NCI-H2081 (cell line): ENCODE results near the gene AGTRAP.

ENCODE experiments used
- DNase-seq, 2 experiments: peaks; one replicate each; lab custom pipeline; 2025; lab: John Stamatoyannopoulos, UW

The AGTRAP gene

DNA sequence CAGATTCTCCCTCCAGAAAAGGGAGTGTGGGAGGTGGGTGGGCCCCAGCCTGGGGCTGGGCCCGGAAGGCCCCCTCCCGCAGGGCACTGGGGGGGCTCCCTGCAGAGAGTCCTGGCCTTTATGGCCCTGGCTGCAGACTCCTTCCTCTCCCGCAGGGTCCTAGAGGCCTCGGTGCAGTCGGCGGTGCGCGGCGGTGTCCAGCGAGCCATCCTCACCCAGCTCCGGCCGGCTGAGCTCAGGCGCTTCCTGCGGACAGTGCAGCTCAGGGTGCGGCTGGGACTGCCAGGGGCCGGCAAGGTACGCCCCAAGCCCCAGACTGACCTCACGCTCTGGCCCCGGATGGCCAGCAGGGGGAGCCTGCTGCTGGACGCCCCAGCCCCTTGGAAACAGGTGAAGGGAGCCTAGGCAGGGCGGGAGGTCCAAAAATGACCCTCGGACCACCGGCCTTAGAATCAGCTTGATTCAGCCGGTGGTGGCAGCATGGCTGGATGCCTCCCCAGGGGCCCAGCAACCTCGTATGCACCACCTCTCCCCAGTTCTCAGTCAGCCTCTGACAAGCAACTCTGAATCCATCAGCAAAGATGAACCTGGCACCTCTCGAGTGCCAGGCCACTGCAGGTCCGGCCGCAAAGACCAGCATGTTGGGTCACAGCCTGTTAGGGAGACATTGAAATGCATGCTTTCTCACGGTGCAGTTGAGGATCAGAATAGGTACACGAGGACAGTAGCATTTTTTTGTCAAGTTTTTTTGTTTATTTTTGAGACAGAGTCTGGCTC is 49.2 kb downstream of the AGTRAP start:
- DNase-seq = no peak

DNA sequence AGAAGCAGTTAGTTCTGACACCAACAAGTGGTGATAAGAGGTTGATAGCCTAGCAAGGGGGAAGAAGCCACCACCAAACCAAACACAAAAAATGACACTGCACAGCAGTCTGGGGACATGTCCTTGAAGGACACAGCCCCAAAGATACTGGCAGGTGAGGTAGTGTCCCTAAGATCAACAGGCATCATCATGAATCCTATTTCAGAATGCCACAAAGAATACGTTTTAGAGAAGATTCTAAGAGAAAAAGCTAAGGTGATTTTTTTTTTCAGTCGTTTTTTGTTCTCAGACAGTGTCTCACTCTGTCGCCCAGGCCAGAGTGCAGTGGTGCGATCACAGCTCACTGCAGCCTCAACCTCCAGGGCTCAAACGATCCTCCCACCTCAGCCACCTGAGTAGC is 50.2 kb downstream of the AGTRAP start:
- no peak for DNase-seq

DNA sequence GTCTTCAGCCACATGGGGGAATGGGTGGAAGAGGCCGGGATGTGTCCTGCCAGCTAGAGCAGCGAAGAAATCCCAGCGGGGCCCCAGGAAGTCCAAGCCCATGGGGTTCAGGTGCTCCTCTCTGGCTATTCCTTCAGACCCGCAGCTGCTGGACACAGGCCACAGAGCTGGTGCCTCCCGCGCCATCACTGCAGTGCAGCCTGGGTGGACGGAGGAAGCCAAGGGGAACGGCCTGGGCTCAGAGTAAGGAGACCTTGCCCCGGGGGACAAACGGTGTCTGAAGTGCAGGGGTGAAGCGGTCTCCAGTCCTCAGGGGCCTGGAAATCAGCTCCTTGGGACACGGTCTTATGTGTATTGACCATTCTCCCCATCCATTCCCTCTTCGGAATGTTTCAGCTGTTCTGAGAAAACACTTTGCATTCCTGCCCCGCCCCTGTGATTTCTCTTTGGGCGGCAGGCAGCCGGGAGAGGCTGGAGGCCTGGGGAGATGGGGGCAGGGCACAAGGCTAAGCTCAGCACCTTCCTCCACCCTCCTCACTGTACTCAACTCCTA is 51.4 kb downstream of the AGTRAP start:
- DNase-seq = no peak

- no peak for DNase-seq
Measured at GRCh38 chr1:11787804-11788436, 52.0 kb downstream of the AGTRAP start.

DNA sequence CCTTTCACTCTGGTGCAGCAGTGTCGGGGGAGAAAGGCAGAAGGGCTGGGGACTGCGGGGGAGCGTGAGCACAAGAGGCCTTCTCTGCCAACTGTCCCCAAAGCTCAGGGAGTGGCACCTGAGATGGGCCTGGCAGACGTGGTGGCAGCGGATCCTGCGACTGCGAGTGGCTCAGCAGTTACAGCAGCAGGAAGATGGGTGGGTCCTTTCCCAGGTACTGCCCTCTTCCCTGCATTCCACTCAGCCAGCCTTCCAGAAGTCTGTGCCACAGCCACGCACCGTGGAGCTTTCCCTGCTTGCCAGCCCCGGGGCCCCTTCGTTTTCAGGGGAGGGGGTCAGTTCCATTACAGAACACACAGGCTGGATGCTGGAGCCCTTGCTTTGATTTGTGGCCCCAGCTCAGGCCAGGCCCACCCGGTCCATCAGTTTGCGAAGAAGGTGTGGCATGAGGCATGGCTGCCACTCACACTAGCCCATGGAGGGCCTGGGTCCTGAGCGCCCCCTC is 52.7 kb downstream of the AGTRAP start:
- no peak for DNase-seq

GRCh38 chr1:11789126-11790067 is 53.5 kb downstream of the AGTRAP start:
- no peak for DNase-seq

GRCh38 chr1:11790101-11790879 is 54.4 kb downstream of the AGTRAP start:
- DNase-seq = no peak

GRCh38 chr1:11790880-11791715 is 55.2 kb downstream of the AGTRAP start:
- no peak for DNase-seq

GRCh38 chr1:11792106-11792505 is 56.2 kb downstream of the AGTRAP start:
- DNase-seq = no peak

- DNase-seq = no peak
Measured at GRCh38 chr1:11793819-11794218, 57.9 kb downstream of the AGTRAP start.

DNA sequence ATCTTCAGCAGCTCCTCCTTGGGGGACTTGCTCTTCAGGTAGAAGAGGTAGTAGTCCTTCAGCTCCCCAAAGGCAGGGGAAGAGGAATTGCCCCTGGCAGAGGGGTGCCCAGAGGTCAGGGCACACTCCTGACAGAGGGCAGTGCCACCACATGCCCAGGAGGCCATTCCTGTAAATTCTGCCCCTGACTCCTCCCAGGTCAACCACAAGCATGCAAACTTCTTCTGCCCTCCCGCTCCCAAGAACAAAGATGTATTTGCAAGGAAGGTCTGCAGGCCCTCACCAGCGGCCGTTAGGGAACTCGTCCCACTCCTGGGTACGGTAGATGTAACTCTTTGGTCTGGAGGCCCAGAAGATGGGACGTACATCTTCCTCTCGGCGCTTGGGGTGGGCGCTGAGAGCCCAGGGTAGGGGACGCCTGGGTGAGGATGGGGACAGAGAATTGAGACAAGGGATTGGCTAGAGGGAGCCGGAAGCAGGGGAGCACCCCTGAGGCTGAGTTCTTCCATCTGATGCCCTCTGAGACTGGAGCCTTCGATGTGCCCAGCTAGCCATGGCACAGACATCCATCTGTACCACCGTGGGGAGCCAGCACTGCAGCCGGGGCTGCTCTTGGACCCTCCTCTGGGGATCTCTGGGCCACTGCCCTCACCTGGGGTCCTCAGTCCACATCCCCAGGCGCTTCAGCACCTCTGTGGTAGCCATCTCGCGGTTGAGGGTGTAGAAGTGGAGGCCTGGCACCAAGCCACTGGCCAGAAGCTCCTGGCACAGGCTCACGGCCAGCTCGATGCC is 58.7 kb downstream of the AGTRAP start:
- no peak for DNase-seq

- no peak for DNase-seq
Measured at GRCh38 chr1:11795238-11795890, 59.4 kb downstream of the AGTRAP start.

DNA sequence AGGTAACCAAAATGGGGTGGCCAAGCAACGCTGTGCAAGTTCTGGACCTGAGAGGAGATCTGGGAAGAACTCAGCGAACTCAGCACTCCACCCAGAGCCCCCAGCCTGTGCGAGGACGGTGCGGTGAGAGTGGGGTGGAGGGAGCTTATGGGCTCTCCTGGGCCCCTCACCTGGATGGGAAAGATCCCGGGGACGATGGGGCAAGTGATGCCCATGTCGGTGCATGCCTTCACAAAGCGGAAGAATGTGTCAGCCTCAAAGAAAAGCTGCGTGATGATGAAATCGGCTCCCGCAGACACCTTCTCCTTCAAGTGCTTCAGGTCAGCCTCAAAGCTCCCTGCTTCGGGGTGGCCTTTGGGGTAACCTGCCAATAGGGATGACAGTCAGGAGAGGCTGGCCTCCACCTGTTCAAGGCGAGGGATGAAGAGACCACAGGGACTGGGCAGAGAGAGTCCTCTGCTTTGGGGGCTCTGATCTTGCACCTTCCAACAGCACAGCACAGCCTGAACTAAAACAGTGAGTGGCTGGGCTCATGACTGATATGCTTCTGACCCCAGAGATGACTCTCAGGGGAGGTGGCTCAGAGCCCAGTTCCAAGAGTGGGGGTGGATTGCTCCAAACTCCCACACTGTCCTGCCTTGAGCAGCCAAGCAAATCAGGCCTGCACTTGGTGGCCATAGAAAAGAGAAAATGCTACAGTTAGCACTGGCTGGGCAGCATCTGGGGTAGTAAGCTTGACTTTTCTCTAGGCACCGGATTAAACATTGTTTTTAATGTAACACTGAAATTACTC is 60.3 kb downstream of the AGTRAP start:
- DNase-seq = no peak

DNA sequence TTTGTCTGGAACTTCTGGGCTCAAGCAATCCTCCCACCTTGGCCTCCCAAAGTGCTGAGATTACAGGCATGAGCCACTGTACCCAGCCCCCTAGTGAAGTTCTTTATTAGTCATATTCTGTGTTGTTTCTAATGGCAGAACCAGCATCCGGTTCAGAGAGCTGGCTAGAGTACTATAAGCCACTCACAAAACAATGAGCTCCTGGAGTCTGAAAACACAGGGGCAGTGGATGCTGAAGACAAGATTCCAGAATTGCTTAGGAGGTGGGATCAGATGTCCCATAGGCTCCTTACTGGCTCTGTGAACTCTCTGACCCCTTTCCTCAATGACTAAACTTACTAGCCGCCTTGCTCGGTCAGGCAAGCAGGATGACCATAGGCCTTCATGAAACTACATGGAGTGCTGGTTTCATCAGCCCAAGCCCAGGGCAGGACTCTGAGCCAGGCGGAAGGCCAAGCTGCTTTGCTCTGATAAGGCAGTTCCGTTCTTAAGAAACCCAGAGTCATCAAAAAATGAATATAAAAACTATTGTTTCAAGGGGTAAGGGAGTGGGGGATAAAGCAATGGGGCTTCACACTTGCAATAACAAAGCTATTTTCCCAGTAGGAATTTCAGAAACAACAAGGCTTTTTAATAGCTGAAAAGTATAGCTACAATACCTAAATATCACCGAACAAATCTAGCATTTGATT is 61.7 kb downstream of the AGTRAP start:
- DNase-seq = no peak

GRCh38 chr1:11799099-11799498 is 63.2 kb downstream of the AGTRAP start:
- DNase-seq = no peak

GRCh38 chr1:11799896-11800295 is 64.0 kb downstream of the AGTRAP start:
- DNase-seq = no peak

DNA sequence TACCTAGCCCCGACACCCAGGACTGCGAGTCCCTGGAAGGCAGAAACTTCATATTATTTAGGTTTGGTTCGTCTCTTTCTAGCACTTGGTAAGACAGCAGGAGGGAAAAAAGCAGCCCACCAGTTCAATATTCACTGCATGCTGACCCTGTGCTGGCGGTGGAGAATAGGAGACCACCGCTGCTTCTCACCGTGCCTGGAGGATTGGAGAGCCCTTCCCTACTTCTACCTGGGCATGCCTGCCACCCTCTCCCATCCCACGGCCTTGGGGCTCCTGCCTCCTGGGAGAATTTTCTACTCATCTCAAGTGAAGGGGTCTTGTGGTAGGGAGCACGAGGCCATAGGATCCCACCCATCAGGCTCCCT is 64.4 kb downstream of the AGTRAP start:
- DNase-seq = no peak
